ENCODE data around the gene HOXB2.
"Not testable (repeated sequence)": the region's sequence is repeated elsewhere in the genome, so short reads cannot be mapped to it uniquely, and the experiment has no call there.

Gene HOXB2

GRCh38 chr17:48510381-48510760 lies 34.5 kb downstream of the HOXB2 start:
- Histone ChIP-seq H2AFZ (ENCODE audit: low read length) (no peak overlapping the region), H3K4me2 (ENCODE audit: low read depth, low read length, poor library complexity, severe bottlenecking) (no peak overlapping the region), H3K27me3 (ENCODE audit: insufficient read depth, low read length, poor library complexity, severe bottlenecking) (no peaks in the 10 kb centered on the region), H3K79me2 (ENCODE audit: insufficient read depth, low read length) (no peaks in the 10 kb centered on the region), H3F3A (ENCODE audit: low read depth) (no peaks in the 10 kb centered on the region), H3K36me3 (ENCODE audit: insufficient read depth, low read length) (no peaks in the 10 kb centered on the region), H4K20me1 (ENCODE audit: insufficient read depth, low read length, poor library complexity, severe bottlenecking) (no peaks in the 10 kb centered on the region), H3K9ac (ENCODE audit: low read depth, low read length, poor library complexity, severe bottlenecking) (no peak overlapping the region), H3K9me3 (ENCODE audit: insufficient read depth, low read depth, low read length) (no peaks in the 10 kb centered on the region), H3K4me3 (ENCODE audit: low read length, poor library complexity, severe bottlenecking) (no peak overlapping the region), H3K9me2 (replicated peaks; ENCODE audit: low read depth, low read length) (no peaks in the 10 kb centered on the region), H3K4me1 (ENCODE audit: insufficient read depth, low read length, poor library complexity, severe bottlenecking) (peaks cover 30% of the 10 kb centered on the region)
- TF ChIP-seq, protein P1, sequence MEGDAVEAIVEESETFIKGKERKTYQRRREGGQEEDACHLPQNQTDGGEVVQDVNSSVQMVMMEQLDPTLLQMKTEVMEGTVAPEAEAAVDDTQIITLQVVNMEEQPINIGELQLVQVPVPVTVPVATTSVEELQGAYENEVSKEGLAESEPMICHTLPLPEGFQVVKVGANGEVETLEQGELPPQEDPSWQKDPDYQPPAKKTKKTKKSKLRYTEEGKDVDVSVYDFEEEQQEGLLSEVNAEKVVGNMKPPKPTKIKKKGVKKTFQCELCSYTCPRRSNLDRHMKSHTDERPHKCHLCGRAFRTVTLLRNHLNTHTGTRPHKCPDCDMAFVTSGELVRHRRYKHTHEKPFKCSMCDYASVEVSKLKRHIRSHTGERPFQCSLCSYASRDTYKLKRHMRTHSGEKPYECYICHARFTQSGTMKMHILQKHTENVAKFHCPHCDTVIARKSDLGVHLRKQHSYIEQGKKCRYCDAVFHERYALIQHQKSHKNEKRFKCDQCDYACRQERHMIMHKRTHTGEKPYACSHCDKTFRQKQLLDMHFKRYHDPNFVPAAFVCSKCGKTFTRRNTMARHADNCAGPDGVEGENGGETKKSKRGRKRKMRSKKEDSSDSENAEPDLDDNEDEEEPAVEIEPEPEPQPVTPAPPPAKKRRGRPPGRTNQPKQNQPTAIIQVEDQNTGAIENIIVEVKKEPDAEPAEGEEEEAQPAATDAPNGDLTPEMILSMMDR (conservative IDR thresholded peaks at IDR 0.05; ENCODE audit: low read length), result no peak
- no peak for TF ChIP-seq EZH2phosphoT487 (IDR thresholded peaks at IDR 0.05; ENCODE audit: borderline replicate concordance)

GRCh38 chr17:48509708-48510107 lies 35.2 kb downstream of the HOXB2 start:
- H3K27me3 ChIP-seq (ENCODE audit: insufficient read depth, low read length, poor library complexity, severe bottlenecking); H3K4me3 ChIP-seq (ENCODE audit: low read length, poor library complexity, severe bottlenecking); H3K9me3 ChIP-seq (ENCODE audit: insufficient read depth, low read depth, low read length); H3K9ac ChIP-seq (ENCODE audit: low read depth, low read length, poor library complexity, severe bottlenecking); H2AFZ ChIP-seq (ENCODE audit: low read length); H3F3A ChIP-seq (ENCODE audit: low read depth); H3K36me3 ChIP-seq (ENCODE audit: insufficient read depth, low read length); H4K20me1 ChIP-seq (ENCODE audit: insufficient read depth, low read length, poor library complexity, severe bottlenecking); H3K79me2 ChIP-seq (ENCODE audit: insufficient read depth, low read length); H3K9me2 ChIP-seq (replicated peaks; ENCODE audit: low read depth, low read length); H3K4me2 ChIP-seq (ENCODE audit: low read depth, low read length, poor library complexity, severe bottlenecking): not testable (repeated sequence)
- peaks cover 33% of the 10 kb centered on the region for H3K4me1 ChIP-seq (ENCODE audit: insufficient read depth, low read length, poor library complexity, severe bottlenecking)

DNA sequence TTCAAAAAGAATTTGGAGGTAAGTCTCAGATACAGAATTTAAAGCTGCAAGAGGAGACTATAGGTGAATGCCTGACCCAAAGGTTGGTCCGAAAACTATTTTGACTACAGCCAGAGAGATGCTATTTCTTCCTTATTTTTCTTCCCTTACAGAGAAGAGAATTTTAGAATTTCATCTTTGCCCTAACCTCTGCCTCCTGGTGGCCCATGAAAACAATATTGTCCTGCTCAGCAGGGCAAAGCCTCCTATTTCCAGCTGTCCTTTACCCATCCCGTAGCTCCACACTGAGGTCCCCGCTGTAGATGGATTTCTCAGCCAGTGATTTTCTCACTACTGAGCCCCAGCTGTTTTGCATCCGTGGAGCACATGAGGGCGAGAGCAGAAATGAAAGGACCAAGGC lies 38.7 kb downstream of the HOXB2 start:
- H3K9ac ChIP-seq (ENCODE audit: low read depth, low read length, poor library complexity, severe bottlenecking), result no peak overlapping the region
- no peaks in the 10 kb centered on the region for H3K9me2 ChIP-seq (replicated peaks; ENCODE audit: low read depth, low read length)

DNA sequence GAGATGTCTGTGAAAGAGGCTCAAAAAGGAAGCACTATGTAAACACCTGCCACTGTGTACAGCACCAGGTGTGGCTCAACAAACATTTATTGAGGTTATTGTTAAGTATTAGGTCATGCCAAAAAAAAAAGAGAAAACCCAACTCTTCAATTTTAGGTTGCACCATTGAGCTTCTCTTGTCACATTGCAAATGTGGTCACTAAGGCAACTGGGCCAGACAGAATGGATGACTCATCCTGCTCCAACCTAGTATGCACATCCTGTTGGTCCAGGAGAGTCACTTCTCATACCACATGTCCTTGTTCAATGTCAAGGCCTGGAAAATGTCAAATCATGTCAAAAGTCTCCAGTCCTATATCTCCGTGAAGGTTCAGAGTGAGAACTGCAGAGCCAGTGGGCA lies 39.1 kb downstream of the HOXB2 start:
- no peaks in the 10 kb centered on the region for H3K79me2 ChIP-seq (ENCODE audit: insufficient read depth, low read length)
- no peak overlapping the region for H2AFZ ChIP-seq (ENCODE audit: low read length)
- no peaks in the 10 kb centered on the region for H3K9me3 ChIP-seq (ENCODE audit: insufficient read depth, low read depth, low read length)
- H3K4me1 ChIP-seq (ENCODE audit: insufficient read depth, low read length, poor library complexity, severe bottlenecking), result peaks cover 23% of the 10 kb centered on the region
- no peak overlapping the region for H3K4me3 ChIP-seq (ENCODE audit: low read length, poor library complexity, severe bottlenecking)
- peak overlapping the region; percentile 38 for H3K4me2 ChIP-seq (ENCODE audit: low read depth, low read length, poor library complexity, severe bottlenecking)
- H3K9me2 ChIP-seq (replicated peaks; ENCODE audit: low read depth, low read length), result no peaks in the 10 kb centered on the region
- H3K9ac ChIP-seq (ENCODE audit: low read depth, low read length, poor library complexity, severe bottlenecking), result no peak overlapping the region
- H3K27me3 ChIP-seq (ENCODE audit: insufficient read depth, low read length, poor library complexity, severe bottlenecking), result no peaks in the 10 kb centered on the region
- TF ChIP-seq EZH2phosphoT487 (IDR thresholded peaks at IDR 0.05; ENCODE audit: borderline replicate concordance), result no peak
- TF ChIP-seq, protein P1 (conservative IDR thresholded peaks at IDR 0.05; ENCODE audit: low read length), result no peak
- no peaks in the 10 kb centered on the region for H3K36me3 ChIP-seq (ENCODE audit: insufficient read depth, low read length)
- H3F3A ChIP-seq (ENCODE audit: low read depth), result no peaks in the 10 kb centered on the region
- no peaks in the 10 kb centered on the region for H4K20me1 ChIP-seq (ENCODE audit: insufficient read depth, low read length, poor library complexity, severe bottlenecking)

More for the DNA sequence above, 38.7 kb downstream of the HOXB2 start:
- H3K4me3 ChIP-seq (ENCODE audit: low read length, poor library complexity, severe bottlenecking), result no peak overlapping the region
- no peak overlapping the region for H2AFZ ChIP-seq (ENCODE audit: low read length)
- TF ChIP-seq, protein P1 (conservative IDR thresholded peaks at IDR 0.05; ENCODE audit: low read length), result peak; percentile 43
- no peak for TF ChIP-seq EZH2phosphoT487 (IDR thresholded peaks at IDR 0.05; ENCODE audit: borderline replicate concordance)
- H4K20me1 ChIP-seq (ENCODE audit: insufficient read depth, low read length, poor library complexity, severe bottlenecking), result no peaks in the 10 kb centered on the region
- H3K9me3 ChIP-seq (ENCODE audit: insufficient read depth, low read depth, low read length), result no peaks in the 10 kb centered on the region
- peaks cover 23% of the 10 kb centered on the region for H3K4me1 ChIP-seq (ENCODE audit: insufficient read depth, low read length, poor library complexity, severe bottlenecking)
- H3F3A ChIP-seq (ENCODE audit: low read depth), result no peaks in the 10 kb centered on the region
- no peaks in the 10 kb centered on the region for H3K79me2 ChIP-seq (ENCODE audit: insufficient read depth, low read length)
- H3K4me2 ChIP-seq (ENCODE audit: low read depth, low read length, poor library complexity, severe bottlenecking), result peak overlapping the region; percentile 38
- H3K36me3 ChIP-seq (ENCODE audit: insufficient read depth, low read length), result no peaks in the 10 kb centered on the region
- H3K27me3 ChIP-seq (ENCODE audit: insufficient read depth, low read length, poor library complexity, severe bottlenecking), result no peaks in the 10 kb centered on the region
